ENCODE measurements around the gene ANKRD29. TPM values are rescaled to one million over a fixed set of nuclear protein-coding genes. Genes with fewer than 3 reads are reported as not detected.
"Not testable (repeated sequence)": the region's sequence is repeated elsewhere in the genome, so short reads cannot be mapped to it uniquely, and the experiment has no call there.

ANKRD29 gene
- total and polyA plus RNA-seq, 12 donors: 5.3 to 24.9 (median 9.7) TPM

DNA sequence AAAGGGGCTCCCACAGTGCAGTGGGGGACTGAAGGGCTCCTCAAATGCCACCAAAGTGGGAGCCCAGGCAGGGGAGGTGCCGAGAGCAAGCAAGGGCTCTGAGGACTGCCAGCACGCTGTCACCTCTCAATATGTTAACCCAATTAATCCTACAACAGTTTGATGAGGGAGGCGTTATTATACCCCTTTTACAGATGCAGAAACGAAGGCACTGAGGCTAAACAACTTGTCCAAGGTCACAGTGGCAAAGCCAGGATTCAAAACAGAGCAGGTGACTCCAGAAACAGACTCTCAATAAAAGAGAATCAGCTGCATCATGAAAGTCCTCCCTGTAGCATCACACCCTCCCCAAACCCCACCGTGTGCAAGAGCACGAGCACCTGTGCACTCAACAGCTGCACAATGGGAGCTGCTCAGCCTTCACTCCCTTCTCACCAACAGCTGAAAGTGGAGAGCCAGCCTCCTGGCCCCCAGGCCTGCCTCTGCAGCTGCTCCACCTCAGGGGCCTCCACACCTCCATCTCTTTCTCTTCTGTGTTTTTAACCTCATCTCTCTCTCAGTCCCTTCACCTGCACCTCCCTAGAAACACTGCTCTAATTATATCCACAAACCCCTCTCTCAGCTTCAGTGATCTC is 84.5 kb downstream of the ANKRD29 start:
- Histone ChIP-seq H3K27me3 (no peaks in the 10 kb centered on the region), H3K4me1 (replicated peaks in 1 of 2) (peaks cover 26 to 74% of the 10 kb centered on the region in 2 donors), H3K27ac (no peak overlapping the region), H3K36me3 (replicated peaks in 1 of 2) (no peaks in the 10 kb centered on the region), H3K9me3 (replicated peaks in 1 of 3) (no peaks in the 10 kb centered on the region), H3K4me3 (no peak overlapping the region)
- intact Hi-C loops (cut with DNase I): no loop called here
- DNase-seq: no peak
- 84 to 90% (median 89%) methylated on average over 5 to 6 of the region's 6 CpGs for WGBS, 4 donors
- TF ChIP-seq, protein P1, sequence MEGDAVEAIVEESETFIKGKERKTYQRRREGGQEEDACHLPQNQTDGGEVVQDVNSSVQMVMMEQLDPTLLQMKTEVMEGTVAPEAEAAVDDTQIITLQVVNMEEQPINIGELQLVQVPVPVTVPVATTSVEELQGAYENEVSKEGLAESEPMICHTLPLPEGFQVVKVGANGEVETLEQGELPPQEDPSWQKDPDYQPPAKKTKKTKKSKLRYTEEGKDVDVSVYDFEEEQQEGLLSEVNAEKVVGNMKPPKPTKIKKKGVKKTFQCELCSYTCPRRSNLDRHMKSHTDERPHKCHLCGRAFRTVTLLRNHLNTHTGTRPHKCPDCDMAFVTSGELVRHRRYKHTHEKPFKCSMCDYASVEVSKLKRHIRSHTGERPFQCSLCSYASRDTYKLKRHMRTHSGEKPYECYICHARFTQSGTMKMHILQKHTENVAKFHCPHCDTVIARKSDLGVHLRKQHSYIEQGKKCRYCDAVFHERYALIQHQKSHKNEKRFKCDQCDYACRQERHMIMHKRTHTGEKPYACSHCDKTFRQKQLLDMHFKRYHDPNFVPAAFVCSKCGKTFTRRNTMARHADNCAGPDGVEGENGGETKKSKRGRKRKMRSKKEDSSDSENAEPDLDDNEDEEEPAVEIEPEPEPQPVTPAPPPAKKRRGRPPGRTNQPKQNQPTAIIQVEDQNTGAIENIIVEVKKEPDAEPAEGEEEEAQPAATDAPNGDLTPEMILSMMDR (IDR thresholded peaks at IDR 0.05): no peak
- no peak for TF ChIP-seq POLR2A (IDR thresholded peaks at IDR 0.05)

DNA sequence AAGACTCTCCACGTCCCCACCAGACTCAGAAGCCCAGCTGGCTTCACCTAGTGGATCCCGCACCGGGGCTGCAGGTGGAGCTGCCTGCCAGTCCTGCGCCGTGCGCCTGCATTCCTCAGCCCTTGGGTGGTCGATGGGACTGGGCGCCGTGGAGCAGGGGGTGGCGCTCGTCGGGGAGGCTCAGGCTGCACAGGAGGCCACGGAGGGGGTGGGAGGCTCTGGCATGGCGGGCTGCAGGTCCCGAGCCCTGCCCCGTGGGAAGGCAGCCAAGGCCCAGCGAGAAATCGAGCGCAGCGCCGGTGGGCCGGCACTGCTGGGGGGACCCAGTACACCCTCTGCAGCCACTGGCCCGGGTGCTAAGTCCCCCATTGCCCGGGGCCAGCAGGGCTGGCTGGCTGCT is 85.2 kb downstream of the ANKRD29 start:
- intact Hi-C loops (cut with DNase I); H3K36me3 ChIP-seq (replicated peaks in 1 of 2); H3K27me3 ChIP-seq; DNase-seq; H3K4me3 ChIP-seq; H3K9me3 ChIP-seq (replicated peaks in 1 of 3): not testable (repeated sequence)
- 96 to 100% (median 97%) methylated on average over 3 to 23 of the region's 24 CpGs; no CpG with 5 or more reads in 1 of the 4 donors for WGBS, 4 donors
- H3K4me1 ChIP-seq (replicated peaks in 1 of 2): peaks cover 33 to 74% of the 10 kb centered on the region in 2 donors
- H3K27ac ChIP-seq: peak overlapping the region in 1 of 5 donors; percentile 4

DNA sequence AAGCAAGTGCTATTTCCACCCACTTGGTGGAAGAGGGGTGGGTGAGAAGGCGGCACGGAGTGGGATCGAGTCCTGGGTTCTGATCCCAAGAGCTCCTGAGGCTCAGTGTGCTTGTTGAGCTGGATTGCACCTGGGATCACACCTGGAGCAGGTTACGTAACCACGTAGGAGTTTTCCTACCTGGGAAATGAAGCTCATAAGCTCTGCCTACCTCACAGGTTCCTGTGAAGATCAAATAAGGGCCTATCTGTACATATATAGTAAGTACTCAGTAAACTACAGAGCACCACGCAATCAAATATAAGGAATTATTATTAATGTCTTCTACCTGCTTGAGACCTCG is 87.4 kb downstream of the ANKRD29 start:
- peaks cover 0 to 20% of the 10 kb centered on the region in 2 donors for H3K36me3 ChIP-seq (replicated peaks in 1 of 2)
- WGBS, 4 donors: 95 to 98% (median 97%) methylated on average over 6 to 7 of the region's 7 CpGs
- intact Hi-C loops (cut with DNase I): no loop called here
- no peak overlapping the region for H3K4me3 ChIP-seq
- TF ChIP-seq, protein P1 (IDR thresholded peaks at IDR 0.05): no peak
- no peak for TF ChIP-seq POLR2A (IDR thresholded peaks at IDR 0.05)
- H3K27me3 ChIP-seq: no peaks in the 10 kb centered on the region
- no peaks in the 10 kb centered on the region for H3K9me3 ChIP-seq (replicated peaks in 1 of 3)
- peak overlapping the region in 4 of 5 donors; percentile 73 to 91 (median 82) for H3K27ac ChIP-seq
- DNase-seq: no peak
- peaks cover 29 to 70% of the 10 kb centered on the region in 2 donors for H3K4me1 ChIP-seq (replicated peaks in 1 of 2)

DNA sequence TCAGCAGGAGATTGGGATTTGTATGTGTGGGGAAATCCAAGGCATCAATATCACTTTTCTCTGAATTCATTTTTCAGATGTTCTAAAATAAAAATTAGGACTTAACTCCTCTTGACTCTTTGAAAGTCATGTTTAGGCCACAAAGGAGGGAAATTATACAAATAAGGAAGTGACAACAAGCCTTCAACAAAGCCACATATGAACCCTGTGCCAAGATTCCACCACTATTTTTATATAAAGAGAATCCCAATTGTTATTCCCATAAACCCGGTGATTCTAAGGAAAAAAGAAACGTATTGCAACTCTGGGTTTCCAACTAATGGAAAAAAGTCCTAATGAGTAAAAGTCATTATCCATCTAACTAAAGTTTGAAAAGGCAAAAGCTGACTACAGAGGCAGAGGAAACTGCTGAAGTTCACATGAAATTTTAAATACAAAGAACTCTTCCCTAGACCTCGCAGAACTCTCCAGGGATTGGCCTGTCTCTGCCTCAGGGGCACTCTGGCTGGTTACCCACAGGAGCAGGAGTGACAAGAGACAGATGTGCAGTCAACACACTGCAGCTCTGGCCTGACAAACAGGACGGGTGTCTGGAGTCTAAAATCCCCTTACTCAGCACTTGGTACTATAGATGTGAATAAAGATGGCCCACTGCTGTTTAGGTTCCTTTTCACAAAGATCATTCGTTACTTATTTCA is 88.0 kb downstream of the ANKRD29 start:
- peak overlapping the region; percentile 73 to 91 (median 83) for H3K27ac ChIP-seq
- H3K9me3 ChIP-seq (replicated peaks in 1 of 3): no peaks in the 10 kb centered on the region
- no peaks in the 10 kb centered on the region for H3K27me3 ChIP-seq
- no peak overlapping the region for H3K4me3 ChIP-seq
- no peak for TF ChIP-seq POLR2A (IDR thresholded peaks at IDR 0.05)
- TF ChIP-seq, protein P1 (IDR thresholded peaks at IDR 0.05): no peak
- intact Hi-C loops (cut with DNase I): no loop called here
- 61 to 75% (median 72%) methylated on average over 5 of the region's 5 CpGs for WGBS, 4 donors
- DNase-seq: no peak
- H3K36me3 ChIP-seq (replicated peaks in 1 of 2): peaks cover 0 to 20% of the 10 kb centered on the region in 2 donors
- peaks cover 29 to 64% of the 10 kb centered on the region in 2 donors for H3K4me1 ChIP-seq (replicated peaks in 1 of 2)

All from adrenal gland (tissue), 12 donors.